Tracheal epithelial cell (primary cell): ENCODE results near the gene TMEM244. TPM values are rescaled to one million over a fixed set of nuclear protein-coding genes. Genes with fewer than 3 reads are reported as not detected.

Experiments
- total RNA-seq: library from RNA; depleted of rRNA; stranded (reverse); fragments of >200 nt; gene quantifications from 2 replicates; pipeline ENCODE4 v1.2.1, GENCODE V29; 2014

The TMEM244 gene, protein sequence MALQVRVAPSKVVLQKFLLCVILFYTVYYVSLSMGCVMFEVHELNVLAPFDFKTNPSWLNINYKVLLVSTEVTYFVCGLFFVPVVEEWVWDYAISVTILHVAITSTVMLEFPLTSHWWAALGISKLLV
- total RNA-seq, result not detected in 2 replicates

DNA sequence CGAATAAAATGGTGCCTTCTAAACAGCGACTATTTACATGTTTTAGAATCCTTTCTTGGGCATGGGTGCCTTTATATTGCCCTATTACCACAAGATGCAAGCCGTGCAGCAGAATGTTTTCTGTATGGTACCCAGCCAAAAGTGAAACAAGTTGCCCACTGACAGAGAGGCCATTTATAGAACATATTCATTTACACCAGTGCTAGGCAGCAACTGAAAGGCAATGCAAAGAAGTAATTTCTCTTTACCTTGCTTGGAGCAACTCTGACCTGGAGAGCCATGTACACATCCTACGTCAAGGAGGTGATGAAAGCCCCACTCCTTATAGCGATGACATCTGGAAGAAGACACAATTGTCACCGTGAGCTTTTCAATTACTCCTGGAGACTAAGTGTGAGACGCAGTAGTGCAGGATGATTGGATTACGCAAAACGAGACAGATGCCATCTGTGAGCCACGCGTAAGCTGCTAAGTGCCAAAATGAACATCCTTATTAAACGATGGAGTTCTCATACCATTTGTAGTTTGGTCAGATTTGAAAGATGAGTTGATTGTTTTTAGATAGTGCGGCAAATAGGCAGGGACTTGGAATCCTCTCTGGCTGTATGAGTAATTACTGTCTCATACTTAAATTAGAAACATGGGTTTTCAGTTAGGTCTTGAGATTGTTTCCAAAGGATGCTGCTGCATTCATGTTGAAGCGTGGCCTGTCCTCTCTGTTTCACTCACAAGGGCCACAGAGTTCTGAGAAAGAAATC, at the start of gene TMEM244:
Gene TMEM244 (minus strand): TSS at position 408 of the 758 bp plus-strand sequence. CDS start 127 bp downstream, at position 281.

Other genes with a start within 250 kb of the TMEM244 start
- 7.2 and 9.9 TPM in 2 replicates for gene ARHGAP18, start 151.1 kb downstream of the TMEM244 start, total RNA-seq
- 9.4 and 12.0 TPM in 2 replicates for gene L3MBTL3, start 157.3 kb upstream of the TMEM244 start, total RNA-seq